Uterus (tissue), 4 donors: ENCODE data around the gene PPP6R2. TPM values are rescaled to one million over a fixed set of nuclear protein-coding genes. Genes with fewer than 3 reads are reported as not detected.

ENCODE experiments used
- DNase-seq, 2 donors: peaks; one replicate each; pipeline ENCODE4 v3.0.0-alpha.2; 2019 to 2020
- H3K27ac ChIP-seq, 2 donors: fragments of 200-600 bp; sonication (generic); 1 replicate in 1 of 2; 2 replicates in 1 of 2; pipeline ENCODE4 v1.5.1; 2016 to 2018
- H3K27me3 ChIP-seq, 2 donors: fragments of 200-600 bp; sonication (generic); one replicate each; pipeline ENCODE4 v1.5.1; 2018 to 2019; ENCODE audit warnings: control low read depth in 1 of 2
- H3K36me3 ChIP-seq, 2 donors: fragments of 200-600 bp; sonication (generic); one replicate each; pipeline ENCODE4 v1.5.1; 2019; ENCODE audit warnings: control low read depth in 1 of 2
- H3K4me1 ChIP-seq, 2 donors: fragments of 200-600 bp; sonication (generic); one replicate each; pipeline ENCODE4 v1.5.1; 2018 to 2019; ENCODE audit warnings: control low read depth in 1 of 2
- H3K4me3 ChIP-seq, 2 donors: fragments of 200-600 bp; sonication (generic); 1 replicate in 1 of 2; 2 replicates in 1 of 2; pipeline ENCODE4 v1.5.1; 2018 to 2019; ENCODE audit warnings: mild to moderate bottlenecking in 1 of 2
- H3K9me3 ChIP-seq, 2 donors: fragments of 200-600 bp; sonication (generic); one replicate each; pipeline ENCODE4 v1.5.1; 2019; ENCODE audit warnings: control low read depth in 1 of 2
- CTCF ChIP-seq, 4 experiments: fragments of 200-600 bp in 2 of 4; fragments of 450-650 bp in 2 of 4; sonication (generic) in 2 of 4; IDR thresholded peaks; one replicate each; pipeline ENCODE4 v1.5.1; 2016 to 2019; ENCODE audit warnings: antibody characterized with exemption in 4 of 4, mild to moderate bottlenecking in 2 of 4, moderate library complexity in 1 of 4
- POLR2A ChIP-seq, 2 donors: fragments of 450-650 bp; IDR thresholded peaks; one replicate each; pipeline ENCODE4 v1.6.1; 2016; ENCODE audit warnings: antibody characterized with exemption in 2 of 2, mild to moderate bottlenecking in 1 of 2, moderate library complexity in 1 of 2
- intact Hi-C: fragments of 100-400 bp; cut with DNase I; formaldehyde crosslinking; loops from one replicate; pipeline ENCODE4 v1.15.1; 2023; ENCODE audit warnings: low total_unique reads
- total RNA-seq, 4 donors: library from RNA; depleted of rRNA in 3 of 4; stranded (reverse); fragments of >200 nt in 3 of 4; gene quantifications; one replicate each; pipeline versions ENCODE4 v1.1.0 to v1.2.4, GENCODE V29; 2014 to 2023
- donor health status: DM: yes; HTN: yes; CAD: no.

PPP6R2 gene
- total RNA-seq, 4 donors from 2014 or later, result 42.4 to 73.1 (median 47.2) TPM

GRCh38 chr22:50422046-50422445 lies 78.9 kb downstream of the PPP6R2 start:
- Histone ChIP-seq H3K4me3 (no peak overlapping the region), H3K27ac (no peak overlapping the region), H3K9me3 (no peaks in the 10 kb centered on the region), H3K36me3 (no peaks in the 10 kb centered on the region), H3K4me1 (no peaks in the 10 kb centered on the region), H3K27me3 (no peaks in the 10 kb centered on the region)
- TF ChIP-seq CTCF (IDR thresholded peaks at IDR 0.05) (no peak), POLR2A (IDR thresholded peaks at IDR 0.05) (no peak)
- intact Hi-C loops, result loop anchor here (5.0 kb wide), 1 partner anchor 290 kb away; no protein-coding TSS in a partner anchor
- no peak for DNase-seq

- TF ChIP-seq CTCF (IDR thresholded peaks at IDR 0.05) (no peak), POLR2A (IDR thresholded peaks at IDR 0.05) (no peak)
- Histone ChIP-seq H3K27ac (no peak overlapping the region), H3K4me3 (no peak overlapping the region), H3K9me3 (no peaks in the 10 kb centered on the region), H3K36me3 (no peaks in the 10 kb centered on the region), H3K4me1 (no peaks in the 10 kb centered on the region), H3K27me3 (no peaks in the 10 kb centered on the region)
- intact Hi-C loops, result loop anchor here (5.0 kb wide), 1 partner anchor 291 kb away; no protein-coding TSS in a partner anchor
- no peak for DNase-seq
Measured at GRCh38 chr22:50422961-50423815, 80.1 kb downstream of the PPP6R2 start.

GRCh38 chr22:50423956-50424355 lies 80.8 kb downstream of the PPP6R2 start:
- intact Hi-C loops, result loop anchor here (5.0 kb wide), 1 partner anchor 292 kb away; no protein-coding TSS in a partner anchor
- Histone ChIP-seq H3K9me3 (no peaks in the 10 kb centered on the region), H3K27ac (no peak overlapping the region), H3K27me3 (no peaks in the 10 kb centered on the region), H3K36me3 (no peaks in the 10 kb centered on the region), H3K4me3 (no peak overlapping the region), H3K4me1 (no peaks in the 10 kb centered on the region)
- TF ChIP-seq POLR2A (IDR thresholded peaks at IDR 0.05), result no peak
- no peak for TF ChIP-seq CTCF (IDR thresholded peaks at IDR 0.05)
- no peak for DNase-seq

- TF ChIP-seq CTCF (IDR thresholded peaks at IDR 0.05) (no peak), POLR2A (IDR thresholded peaks at IDR 0.05) (no peak)
- Histone ChIP-seq H3K9me3 (no peaks in the 10 kb centered on the region), H3K36me3 (no peaks in the 10 kb centered on the region), H3K27ac (no peak overlapping the region), H3K27me3 (no peaks in the 10 kb centered on the region), H3K4me3 (no peak overlapping the region), H3K4me1 (no peaks in the 10 kb centered on the region)
- DNase-seq, result no peak
- intact Hi-C loops, result no loop called here
Measured at GRCh38 chr22:50425179-50425916, 82.2 kb downstream of the PPP6R2 start.
